ENCODE results near the gene CCDC78.

Gene CCDC78

GRCh38 chr16:734208-734980 is 8.2 kb upstream of the CCDC78 start:
- Mint-ChIP-seq H3K27me3 (no peaks in the 10 kb centered on the region), H3K9me3 (ENCODE audit: low read depth) (no peaks in the 10 kb centered on the region), H3K36me3 (peaks cover 2% of the 10 kb centered on the region), H3K27ac (no peak overlapping the region), H3K4me1 (ENCODE audit: low read depth) (peaks cover 4% of the 10 kb centered on the region), H3K4me3 (no peak overlapping the region)

- no peaks in the 10 kb centered on the region for H3K9me3 Mint-ChIP-seq (ENCODE audit: low read depth)
- H3K36me3 Mint-ChIP-seq: peaks cover 2% of the 10 kb centered on the region
- no peaks in the 10 kb centered on the region for H3K4me1 Mint-ChIP-seq (ENCODE audit: low read depth)
- no peaks in the 10 kb centered on the region for H3K27me3 Mint-ChIP-seq
- H3K27ac Mint-ChIP-seq: no peak overlapping the region
- H3K4me3 Mint-ChIP-seq: no peak overlapping the region
These were observed 7.4 kb upstream of the CCDC78 start for GRCh38 chr16:733382-734207.

- Mint-ChIP-seq H3K9me3 (ENCODE audit: low read depth) (no peaks in the 10 kb centered on the region), H3K27me3 (no peaks in the 10 kb centered on the region), H3K4me3 (no peak overlapping the region), H3K27ac (no peak overlapping the region), H3K36me3 (no peaks in the 10 kb centered on the region), H3K4me1 (ENCODE audit: low read depth) (no peaks in the 10 kb centered on the region)
These were observed 6.7 kb upstream of the CCDC78 start for GRCh38 chr16:732936-733335.

GRCh38 chr16:732332-732731 is 6.1 kb upstream of the CCDC78 start:
- Mint-ChIP-seq H3K27ac (no peak overlapping the region), H3K9me3 (ENCODE audit: low read depth) (no peaks in the 10 kb centered on the region), H3K27me3 (no peaks in the 10 kb centered on the region), H3K4me1 (ENCODE audit: low read depth) (no peaks in the 10 kb centered on the region), H3K36me3 (no peaks in the 10 kb centered on the region), H3K4me3 (no peak overlapping the region)

- H3K27ac Mint-ChIP-seq: no peak overlapping the region
- H3K4me3 Mint-ChIP-seq: no peak overlapping the region
- H3K4me1 Mint-ChIP-seq (ENCODE audit: low read depth): no peaks in the 10 kb centered on the region
- no peaks in the 10 kb centered on the region for H3K27me3 Mint-ChIP-seq
- H3K36me3 Mint-ChIP-seq: no peaks in the 10 kb centered on the region
- H3K9me3 Mint-ChIP-seq (ENCODE audit: low read depth): no peaks in the 10 kb centered on the region
These were observed 4.6 kb upstream of the CCDC78 start for GRCh38 chr16:730666-731509.

- no peak overlapping the region for H3K27ac Mint-ChIP-seq
- no peaks in the 10 kb centered on the region for H3K27me3 Mint-ChIP-seq
These were observed 3.8 kb upstream of the CCDC78 start for GRCh38 chr16:729768-730665.

GRCh38 chr16:728890-729744 is 2.9 kb upstream of the CCDC78 start:
- H3K27ac Mint-ChIP-seq: no peak overlapping the region
- peak overlapping the region; percentile 32 for H3K4me3 Mint-ChIP-seq
- peaks cover 3% of the 10 kb centered on the region for H3K4me1 Mint-ChIP-seq (ENCODE audit: low read depth)
- no peaks in the 10 kb centered on the region for H3K9me3 Mint-ChIP-seq (ENCODE audit: low read depth)
- no peaks in the 10 kb centered on the region for H3K36me3 Mint-ChIP-seq
- H3K27me3 Mint-ChIP-seq: no peaks in the 10 kb centered on the region

More at GRCh38 chr16:729768-730665, 3.8 kb upstream of the CCDC78 start:
- H3K4me3 Mint-ChIP-seq: no peak overlapping the region
- no peaks in the 10 kb centered on the region for H3K36me3 Mint-ChIP-seq
- H3K4me1 Mint-ChIP-seq (ENCODE audit: low read depth): peaks cover 3% of the 10 kb centered on the region
- no peaks in the 10 kb centered on the region for H3K9me3 Mint-ChIP-seq (ENCODE audit: low read depth)

GRCh38 chr16:728131-728889 is 2.1 kb upstream of the CCDC78 start:
- H3K4me1 Mint-ChIP-seq (ENCODE audit: low read depth): peaks cover 4% of the 10 kb centered on the region
- H3K27ac Mint-ChIP-seq: no peak overlapping the region
- H3K36me3 Mint-ChIP-seq: no peaks in the 10 kb centered on the region
- no peaks in the 10 kb centered on the region for H3K9me3 Mint-ChIP-seq (ENCODE audit: low read depth)
- no peaks in the 10 kb centered on the region for H3K27me3 Mint-ChIP-seq
- peak overlapping the region; percentile 30 for H3K4me3 Mint-ChIP-seq

- H3K36me3 Mint-ChIP-seq: no peaks in the 10 kb centered on the region
- no peaks in the 10 kb centered on the region for H3K27me3 Mint-ChIP-seq
- peak overlapping the region; percentile 47 for H3K4me3 Mint-ChIP-seq
- no peak overlapping the region for H3K27ac Mint-ChIP-seq
- peaks cover 10% of the 10 kb centered on the region for H3K4me1 Mint-ChIP-seq (ENCODE audit: low read depth)
- no peaks in the 10 kb centered on the region for H3K9me3 Mint-ChIP-seq (ENCODE audit: low read depth)
These were observed 1.2 kb upstream of the CCDC78 start for GRCh38 chr16:727291-727977.

GRCh38 chr16:726188-726437 is 130 bp downstream of the CCDC78 start:
- Mint-ChIP-seq H3K36me3 (no peaks in the 10 kb centered on the region), H3K4me1 (ENCODE audit: low read depth) (peaks cover 10% of the 10 kb centered on the region), H3K27me3 (no peaks in the 10 kb centered on the region), H3K9me3 (ENCODE audit: low read depth) (no peaks in the 10 kb centered on the region), H3K27ac (no peak overlapping the region), H3K4me3 (no peak overlapping the region)

GRCh38 chr16:725463-726187 is 618 bp downstream of the CCDC78 start:
- no peak overlapping the region for H3K4me3 Mint-ChIP-seq

GRCh38 chr16:725041-725376 is 1.2 kb downstream of the CCDC78 start:
- Mint-ChIP-seq H3K4me1 (ENCODE audit: low read depth) (peaks cover 13% of the 10 kb centered on the region), H3K27me3 (no peaks in the 10 kb centered on the region), H3K36me3 (no peaks in the 10 kb centered on the region), H3K27ac (no peak overlapping the region), H3K9me3 (ENCODE audit: low read depth) (no peaks in the 10 kb centered on the region), H3K4me3 (no peak overlapping the region)

More at GRCh38 chr16:725463-726187, 618 bp downstream of the CCDC78 start:
- Mint-ChIP-seq H3K27me3 (no peaks in the 10 kb centered on the region), H3K4me1 (ENCODE audit: low read depth) (peaks cover 10% of the 10 kb centered on the region), H3K36me3 (no peaks in the 10 kb centered on the region), H3K27ac (no peak overlapping the region), H3K9me3 (ENCODE audit: low read depth) (no peaks in the 10 kb centered on the region)

Data from activated naive CD8-positive, alpha-beta T cell (primary cell).